ENCODE data around the gene SCT. TPM values are rescaled to one million over a fixed set of nuclear protein-coding genes. Genes with fewer than 3 reads are reported as not detected.

The SCT gene
- total and polyA plus RNA-seq, 2 experiments from 2014 or later: 2.6 TPM; not detected in 1

DNA sequence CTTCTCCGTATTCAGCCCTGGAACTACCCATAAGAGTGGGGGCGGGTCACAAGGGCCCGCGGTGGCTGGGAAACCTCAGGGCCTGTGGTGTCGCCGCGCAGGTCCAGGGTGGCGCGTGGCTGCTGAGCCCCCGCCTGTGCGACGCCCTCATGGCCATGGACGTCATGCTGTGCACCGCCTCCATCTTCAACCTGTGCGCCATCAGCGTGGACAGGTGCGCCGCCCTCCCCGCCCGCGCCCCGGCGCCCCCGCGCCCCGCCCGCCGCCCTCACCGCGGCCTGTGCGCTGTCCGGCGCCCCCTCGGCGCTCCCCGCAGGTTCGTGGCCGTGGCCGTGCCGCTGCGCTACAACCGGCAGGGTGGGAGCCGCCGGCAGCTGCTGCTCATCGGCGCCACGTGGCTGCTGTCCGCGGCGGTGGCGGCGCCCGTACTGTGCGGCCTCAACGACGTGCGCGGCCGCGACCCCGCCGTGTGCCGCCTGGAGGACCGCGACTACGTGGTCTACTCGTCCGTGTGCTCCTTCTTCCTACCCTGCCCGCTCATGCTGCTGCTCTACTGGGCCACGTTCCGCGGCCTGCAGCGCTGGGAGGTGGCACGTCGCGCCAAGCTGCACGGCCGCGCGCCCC is 12.5 kb upstream of the SCT start:
- peak overlapping the region; percentile 55 for H3K4me3 ChIP-seq
- H3K79me2 ChIP-seq (replicated peaks; ENCODE audit: insufficient read depth): no peaks in the 10 kb centered on the region
- peaks cover 25% of the 10 kb centered on the region; the same call in 2 of the 3 replicates for H3K4me1 Mint-ChIP-seq
- H3K9me2 ChIP-seq (ENCODE audit: insufficient read depth): no peaks in the 10 kb centered on the region
- H3K27ac Mint-ChIP-seq: no peak overlapping the region
- no peaks in the 10 kb centered on the region for H3K36me3 ChIP-seq (ENCODE audit: insufficient read depth)
- 0 out of 2 replicates have a peak overlapping the region, but pooled peaks have one; percentile 32 for H2AFZ ChIP-seq
- peak overlapping the region; percentile 71 for H3K4me3 Mint-ChIP-seq
- H3K4me2 ChIP-seq: peak overlapping the region; percentile 90
- no peaks in the 10 kb centered on the region for H3K9me3 Mint-ChIP-seq
- peaks cover 2% of the 10 kb centered on the region; the same call in 2 of the 3 replicates for H3K36me3 Mint-ChIP-seq (ENCODE audit: low read depth)
- no peaks in the 10 kb centered on the region for H4K20me1 ChIP-seq (replicated peaks; ENCODE audit: insufficient read depth)
- peaks cover 70% of the 10 kb centered on the region for H3K27me3 Mint-ChIP-seq (ENCODE audit: insufficient read depth, low read depth, poor library complexity)
- H3K27ac ChIP-seq (ENCODE audit: low read depth): no peak overlapping the region
- H3K27me3 ChIP-seq (ENCODE audit: insufficient read depth): peaks cover 66% of the 10 kb centered on the region
- TF ChIP-seq CREB1 (CRISPR knock-in tag; IDR thresholded peaks at IDR 0.05; ENCODE audit: low read depth) (no peak), STAT1 (IDR thresholded peaks at IDR 0.05; ENCODE audit: unreplicated experiment) (no peak), NANOG (IDR thresholded peaks at IDR 0.05; ENCODE audit: borderline replicate concordance) (no peak), EZH2phosphoT487 (IDR thresholded peaks at IDR 0.05; ENCODE audit: unreplicated experiment) (no peak), POLR2AphosphoS5 (IDR thresholded peaks at IDR 0.05; ENCODE audit: low read depth) (0 out of 2 replicates have a peak, but pooled peaks have one; percentile 26), ZNF331 (CRISPR knock-in tag; IDR thresholded peaks at IDR 0.05; ENCODE audit: low read depth) (no peak), EZH2 (IDR thresholded peaks at IDR 0.05; ENCODE audit: low read depth, unreplicated experiment) (peak; percentile 15), JUNB (IDR thresholded peaks at IDR 0.05; ENCODE audit: unreplicated experiment) (no peak)
- TF ChIP-seq, protein P1, sequence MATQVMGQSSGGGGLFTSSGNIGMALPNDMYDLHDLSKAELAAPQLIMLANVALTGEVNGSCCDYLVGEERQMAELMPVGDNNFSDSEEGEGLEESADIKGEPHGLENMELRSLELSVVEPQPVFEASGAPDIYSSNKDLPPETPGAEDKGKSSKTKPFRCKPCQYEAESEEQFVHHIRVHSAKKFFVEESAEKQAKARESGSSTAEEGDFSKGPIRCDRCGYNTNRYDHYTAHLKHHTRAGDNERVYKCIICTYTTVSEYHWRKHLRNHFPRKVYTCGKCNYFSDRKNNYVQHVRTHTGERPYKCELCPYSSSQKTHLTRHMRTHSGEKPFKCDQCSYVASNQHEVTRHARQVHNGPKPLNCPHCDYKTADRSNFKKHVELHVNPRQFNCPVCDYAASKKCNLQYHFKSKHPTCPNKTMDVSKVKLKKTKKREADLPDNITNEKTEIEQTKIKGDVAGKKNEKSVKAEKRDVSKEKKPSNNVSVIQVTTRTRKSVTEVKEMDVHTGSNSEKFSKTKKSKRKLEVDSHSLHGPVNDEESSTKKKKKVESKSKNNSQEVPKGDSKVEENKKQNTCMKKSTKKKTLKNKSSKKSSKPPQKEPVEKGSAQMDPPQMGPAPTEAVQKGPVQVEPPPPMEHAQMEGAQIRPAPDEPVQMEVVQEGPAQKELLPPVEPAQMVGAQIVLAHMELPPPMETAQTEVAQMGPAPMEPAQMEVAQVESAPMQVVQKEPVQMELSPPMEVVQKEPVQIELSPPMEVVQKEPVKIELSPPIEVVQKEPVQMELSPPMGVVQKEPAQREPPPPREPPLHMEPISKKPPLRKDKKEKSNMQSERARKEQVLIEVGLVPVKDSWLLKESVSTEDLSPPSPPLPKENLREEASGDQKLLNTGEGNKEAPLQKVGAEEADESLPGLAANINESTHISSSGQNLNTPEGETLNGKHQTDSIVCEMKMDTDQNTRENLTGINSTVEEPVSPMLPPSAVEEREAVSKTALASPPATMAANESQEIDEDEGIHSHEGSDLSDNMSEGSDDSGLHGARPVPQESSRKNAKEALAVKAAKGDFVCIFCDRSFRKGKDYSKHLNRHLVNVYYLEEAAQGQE (IDR thresholded peaks at IDR 0.05; ENCODE audit: unreplicated experiment): no peak
- TF ChIP-seq, protein P2, sequence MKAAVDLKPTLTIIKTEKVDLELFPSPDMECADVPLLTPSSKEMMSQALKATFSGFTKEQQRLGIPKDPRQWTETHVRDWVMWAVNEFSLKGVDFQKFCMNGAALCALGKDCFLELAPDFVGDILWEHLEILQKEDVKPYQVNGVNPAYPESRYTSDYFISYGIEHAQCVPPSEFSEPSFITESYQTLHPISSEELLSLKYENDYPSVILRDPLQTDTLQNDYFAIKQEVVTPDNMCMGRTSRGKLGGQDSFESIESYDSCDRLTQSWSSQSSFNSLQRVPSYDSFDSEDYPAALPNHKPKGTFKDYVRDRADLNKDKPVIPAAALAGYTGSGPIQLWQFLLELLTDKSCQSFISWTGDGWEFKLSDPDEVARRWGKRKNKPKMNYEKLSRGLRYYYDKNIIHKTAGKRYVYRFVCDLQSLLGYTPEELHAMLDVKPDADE (IDR thresholded peaks at IDR 0.05): no peak
- TF ChIP-seq, protein P3, sequence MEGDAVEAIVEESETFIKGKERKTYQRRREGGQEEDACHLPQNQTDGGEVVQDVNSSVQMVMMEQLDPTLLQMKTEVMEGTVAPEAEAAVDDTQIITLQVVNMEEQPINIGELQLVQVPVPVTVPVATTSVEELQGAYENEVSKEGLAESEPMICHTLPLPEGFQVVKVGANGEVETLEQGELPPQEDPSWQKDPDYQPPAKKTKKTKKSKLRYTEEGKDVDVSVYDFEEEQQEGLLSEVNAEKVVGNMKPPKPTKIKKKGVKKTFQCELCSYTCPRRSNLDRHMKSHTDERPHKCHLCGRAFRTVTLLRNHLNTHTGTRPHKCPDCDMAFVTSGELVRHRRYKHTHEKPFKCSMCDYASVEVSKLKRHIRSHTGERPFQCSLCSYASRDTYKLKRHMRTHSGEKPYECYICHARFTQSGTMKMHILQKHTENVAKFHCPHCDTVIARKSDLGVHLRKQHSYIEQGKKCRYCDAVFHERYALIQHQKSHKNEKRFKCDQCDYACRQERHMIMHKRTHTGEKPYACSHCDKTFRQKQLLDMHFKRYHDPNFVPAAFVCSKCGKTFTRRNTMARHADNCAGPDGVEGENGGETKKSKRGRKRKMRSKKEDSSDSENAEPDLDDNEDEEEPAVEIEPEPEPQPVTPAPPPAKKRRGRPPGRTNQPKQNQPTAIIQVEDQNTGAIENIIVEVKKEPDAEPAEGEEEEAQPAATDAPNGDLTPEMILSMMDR (conservative IDR thresholded peaks at IDR 0.05; ENCODE audit: low read depth in 2 of 2): no peak
- peaks cover 24% of the 10 kb centered on the region for H3K4me1 ChIP-seq (ENCODE audit: insufficient read depth)
- ATAC-seq (no peak), DNase-seq (ENCODE audit: low spot score) (no peak)
- H3F3A ChIP-seq (replicated peaks; ENCODE audit: low read depth): peaks cover 20% of the 10 kb centered on the region

All from GM23338 (cell line).